DND-41 (cell line): Measurements from ENCODE around the gene TIMM17B.

Source experiments
- ATAC-seq: fragments of 200-7000 bp; cut with Tn5 transposase; 3 replicates; pipeline ENCODE4 v1.9.1; 2021; ENCODE audit warnings: low read depth; ENCODE audit not compliant: insufficient read depth
- DNase-seq: peaks from one replicate; pipeline ENCODE4 v3.0.0-alpha.2; 2020
- H2AFZ ChIP-seq: 2 replicates; pipeline ENCODE4 v1.6.0; 2012; ENCODE audit warnings: low read depth, low read length
- H3K27ac ChIP-seq: 2 replicates; pipeline ENCODE4 v1.5.1; 2012; ENCODE audit warnings: low read length, inconsistent platforms
- H3K27me3 ChIP-seq: fragments of 200-600 bp; sonication (generic); 2 replicates; pipeline ENCODE4 v1.6.0; 2012; ENCODE audit warnings: low read length, mild to moderate bottlenecking, inconsistent platforms; ENCODE audit not compliant: insufficient read depth, poor library complexity
- H3K36me3 ChIP-seq: 2 replicates; pipeline ENCODE4 v1.5.1; 2012; ENCODE audit warnings: low read length, inconsistent platforms; ENCODE audit not compliant: insufficient read depth
- H3K4me1 ChIP-seq: 2 replicates; pipeline ENCODE4 v1.5.1; 2012; ENCODE audit warnings: mild to moderate bottlenecking, low read length; ENCODE audit not compliant: insufficient read depth
- H3K4me2 ChIP-seq: 2 replicates; pipeline ENCODE4 v1.6.0; 2012; ENCODE audit warnings: mild to moderate bottlenecking, moderate library complexity, low read length, inconsistent platforms; ENCODE audit not compliant: insufficient read depth
- H3K4me3 ChIP-seq, 2 experiments: fragments of 200-600 bp in 1 of 2; shearing (Covaris generic) in 1 of 2; 2 replicates each; pipeline ENCODE4 v1.5.1; 2012 to 2016; ENCODE audit warnings: inconsistent platforms in 2 of 2, low read length in 2 of 2, mild to moderate bottlenecking in 2 of 2, low read depth in 1 of 2, moderate library complexity in 1 of 2
- H3K79me2 ChIP-seq: 2 replicates; pipeline ENCODE4 v1.6.0; 2012; ENCODE audit warnings: low read length, inconsistent platforms; ENCODE audit not compliant: insufficient read depth
- H3K9ac ChIP-seq: 2 replicates; pipeline ENCODE4 v1.6.0; 2012; ENCODE audit warnings: low read depth, mild to moderate bottlenecking, inconsistent platforms, low read length, moderate library complexity
- H3K9me3 ChIP-seq: 2 replicates; pipeline ENCODE4 v1.5.1; 2012; ENCODE audit warnings: low read length, moderate library complexity, mild to moderate bottlenecking, inconsistent platforms; ENCODE audit not compliant: insufficient read depth, severe bottlenecking
- H4K20me1 ChIP-seq: 2 replicates; pipeline ENCODE4 v1.6.0; 2012; ENCODE audit warnings: low read length; ENCODE audit not compliant: insufficient read depth
- CTCF ChIP-seq: IDR thresholded peaks from 2 replicates; pipeline ENCODE4 v1.5.1; 2012; ENCODE audit warnings: borderline replicate concordance, low read length, moderate library complexity, mild to moderate bottlenecking; ENCODE audit not compliant: poor library complexity, severe bottlenecking; ENCODE audit errors: extremely low read depth
- EZH2 ChIP-seq: IDR thresholded peaks from 3 replicates; pipeline ENCODE4 v1.6.1; 2012; ENCODE audit warnings: borderline replicate concordance, low read depth, mild to moderate bottlenecking, moderate library complexity, low read length, inconsistent platforms; ENCODE audit not compliant: severe bottlenecking

The TIMM17B gene

DNA sequence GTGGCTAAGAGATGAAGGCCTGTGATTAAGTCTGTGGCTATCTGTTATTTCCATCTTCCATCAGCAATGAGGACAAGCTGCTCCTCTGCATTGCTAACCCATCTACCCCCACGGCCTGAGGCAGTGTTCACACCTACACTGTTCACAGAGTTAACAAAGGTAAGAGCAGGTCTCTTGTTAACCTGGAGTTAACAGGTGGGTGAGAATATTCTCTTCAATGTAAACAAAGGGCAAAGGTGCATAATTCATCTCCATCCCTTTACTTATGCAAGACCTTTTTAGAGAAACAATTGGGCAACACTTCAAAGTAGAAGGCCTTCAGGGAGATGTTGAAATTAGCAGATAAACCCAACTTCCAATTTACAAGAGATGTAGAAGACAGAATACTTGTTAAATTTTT, 11.0 kb upstream of the TIMM17B start:
- Histone ChIP-seq H3K36me3 (peaks cover 29% of the 10 kb centered on the region), H4K20me1 (no peaks in the 10 kb centered on the region), H3K4me2 (no peak overlapping the region), H3K4me3 (no peak overlapping the region), H3K9ac (no peak overlapping the region), H2AFZ (no peak overlapping the region), H3K9me3 (no peaks in the 10 kb centered on the region), H3K27me3 (no peaks in the 10 kb centered on the region), H3K79me2 (peaks cover 19% of the 10 kb centered on the region), H3K27ac (no peak overlapping the region), H3K4me1 (peaks cover 25% of the 10 kb centered on the region)
- DNase-seq (no peak), ATAC-seq (no peak)
- TF ChIP-seq CTCF: no peak
- no peak for TF ChIP-seq EZH2

DNA sequence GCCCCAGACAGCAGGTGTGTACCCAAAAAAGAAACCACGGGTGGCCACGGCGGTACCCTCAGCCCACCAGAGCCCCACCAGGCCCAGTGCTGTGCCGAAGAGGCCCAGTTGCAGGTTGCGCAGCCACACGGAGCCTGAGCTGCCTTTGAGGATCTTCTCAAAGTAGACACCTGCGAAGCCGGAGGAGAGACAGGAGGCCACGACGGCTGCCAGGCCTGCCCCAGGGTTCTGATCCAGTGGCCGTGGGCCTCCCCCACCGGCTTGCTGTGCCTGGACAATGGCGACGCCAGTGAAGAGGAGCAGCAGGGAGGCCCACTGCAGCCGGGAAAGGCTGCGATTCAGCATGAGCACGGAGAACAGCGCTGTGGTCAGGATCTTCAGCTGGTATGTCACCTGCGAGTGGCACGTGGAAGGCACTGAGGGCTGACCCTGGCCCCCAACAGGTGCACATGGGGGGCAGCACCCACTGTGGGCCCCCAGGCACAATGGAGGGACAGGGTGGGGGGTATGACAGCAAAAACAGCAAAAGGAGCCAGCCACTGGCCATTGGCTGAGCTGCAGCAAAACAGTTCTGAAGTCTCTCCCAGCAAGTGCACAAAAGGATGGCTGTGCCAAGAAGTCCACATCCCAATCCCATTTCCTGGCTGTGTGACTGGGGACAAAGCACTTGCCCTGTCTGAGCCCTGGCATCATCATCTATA, 7.7 kb upstream of the TIMM17B start:
- no peak for DNase-seq
- Histone ChIP-seq H3K79me2 (peaks cover 10% of the 10 kb centered on the region), H3K27me3 (no peaks in the 10 kb centered on the region), H4K20me1 (no peaks in the 10 kb centered on the region), H3K9ac (no peak overlapping the region), H3K4me2 (no peak overlapping the region), H2AFZ (no peak overlapping the region), H3K27ac (no peak overlapping the region), H3K4me3 (no peak overlapping the region), H3K36me3 (peaks cover 54% of the 10 kb centered on the region), H3K4me1 (peaks cover 7% of the 10 kb centered on the region), H3K9me3 (no peaks in the 10 kb centered on the region)
- ATAC-seq: no peak
- TF ChIP-seq EZH2 (no peak), CTCF (no peak)

GRCh38 chrX:48904626-48905025, 7.1 kb upstream of the TIMM17B start:
- H3K9me3 ChIP-seq: no peaks in the 10 kb centered on the region
- no peak for DNase-seq
- H3K36me3 ChIP-seq: peaks cover 53% of the 10 kb centered on the region
- H3K27ac ChIP-seq: no peak overlapping the region
- no peak overlapping the region for H3K9ac ChIP-seq
- 0 out of 2 replicates have a peak, but pooled peaks cover 2% of the 10 kb centered on the region for H4K20me1 ChIP-seq
- no peak overlapping the region for H3K4me2 ChIP-seq
- TF ChIP-seq CTCF (no peak), EZH2 (no peak)
- H3K4me1 ChIP-seq: peaks cover 3% of the 10 kb centered on the region
- no peak overlapping the region for H3K4me3 ChIP-seq
- H2AFZ ChIP-seq: no peak overlapping the region
- ATAC-seq: no peak
- H3K79me2 ChIP-seq: peaks cover 8% of the 10 kb centered on the region; the same call in 1 of the 2 replicates
- H3K27me3 ChIP-seq: no peaks in the 10 kb centered on the region
